ENCODE data around the gene EIF4E1B.
"Not testable (repeated sequence)": the region's sequence is repeated elsewhere in the genome, so short reads cannot be mapped to it uniquely, and the experiment has no call there.

Gene EIF4E1B

GRCh38 chr5:176591667-176592066 is 38.8 kb upstream of the EIF4E1B start:
- not testable (repeated sequence) for ATAC-seq

- no peak for ATAC-seq
- TF ChIP-seq PPARA (CRISPR knock-in tag; IDR thresholded peaks at IDR 0.05; ENCODE audit: borderline replicate concordance) (no peak), ARNTL (CRISPR knock-in tag; IDR thresholded peaks at IDR 0.05; ENCODE audit: borderline replicate concordance, low read depth) (no peak), ESRRG (CRISPR knock-in tag; IDR thresholded peaks at IDR 0.05) (no peak), CREB5 (CRISPR knock-in tag; IDR thresholded peaks at IDR 0.05; ENCODE audit: low read depth) (no peak)
Observed at GRCh38 chr5:176592573-176592972, 37.9 kb upstream of the EIF4E1B start.

- TF ChIP-seq ZNF70 (CRISPR knock-in tag; IDR thresholded peaks at IDR 0.05) = no peak
- TF ChIP-seq TSHZ2 (CRISPR knock-in tag; IDR thresholded peaks at IDR 0.05) = no peak
- no peak for TF ChIP-seq ZNF565 (CRISPR knock-in tag; conservative IDR thresholded peaks at IDR 0.05; ENCODE audit: low read depth)
- no peak for TF ChIP-seq GLIS3 (CRISPR knock-in tag; IDR thresholded peaks at IDR 0.05)
- no peak for TF ChIP-seq CSRNP3 (CRISPR knock-in tag; IDR thresholded peaks at IDR 0.05)
- no peak for TF ChIP-seq OSR1 (CRISPR knock-in tag; IDR thresholded peaks at IDR 0.05)
- TF ChIP-seq CSDC2 (CRISPR knock-in tag; IDR thresholded peaks at IDR 0.05) = no peak
- ATAC-seq = no peak
Observed at GRCh38 chr5:176593273-176593869, 37.1 kb upstream of the EIF4E1B start.

- ATAC-seq = no peak
Observed at GRCh38 chr5:176594554-176594953, 35.9 kb upstream of the EIF4E1B start.

GRCh38 chr5:176595386-176595943 is 35.0 kb upstream of the EIF4E1B start:
- TF ChIP-seq CSRNP3 (CRISPR knock-in tag; IDR thresholded peaks at IDR 0.05) = no peak
- no peak for TF ChIP-seq ARNTL (CRISPR knock-in tag; IDR thresholded peaks at IDR 0.05; ENCODE audit: borderline replicate concordance, low read depth)
- no peak for TF ChIP-seq ZNF8 (CRISPR knock-in tag; IDR thresholded peaks at IDR 0.05)
- no peak for TF ChIP-seq ISL1 (CRISPR knock-in tag; IDR thresholded peaks at IDR 0.05)
- no peak for TF ChIP-seq CSDC2 (CRISPR knock-in tag; IDR thresholded peaks at IDR 0.05)
- no peak for TF ChIP-seq ESRRG (CRISPR knock-in tag; IDR thresholded peaks at IDR 0.05)
- no peak for TF ChIP-seq RARB (CRISPR knock-in tag; IDR thresholded peaks at IDR 0.05)
- TF ChIP-seq TSHZ2 (CRISPR knock-in tag; IDR thresholded peaks at IDR 0.05) = no peak
- no peak for TF ChIP-seq OSR1 (CRISPR knock-in tag; IDR thresholded peaks at IDR 0.05)
- TF ChIP-seq TOX (CRISPR knock-in tag; IDR thresholded peaks at IDR 0.05; ENCODE audit: borderline replicate concordance) = no peak
- TF ChIP-seq ZFP3 (CRISPR knock-in tag; IDR thresholded peaks at IDR 0.05) = no peak
- ATAC-seq = no peak

More at GRCh38 chr5:176594554-176594953, 35.9 kb upstream of the EIF4E1B start:
- TF ChIP-seq ISL1 (CRISPR knock-in tag; IDR thresholded peaks at IDR 0.05) = no peak
- no peak for TF ChIP-seq GLIS3 (CRISPR knock-in tag; IDR thresholded peaks at IDR 0.05)
- no peak for TF ChIP-seq BACH2 (CRISPR knock-in tag; IDR thresholded peaks at IDR 0.05; ENCODE audit: borderline replicate concordance)
- TF ChIP-seq TOX (CRISPR knock-in tag; IDR thresholded peaks at IDR 0.05; ENCODE audit: borderline replicate concordance) = no peak
- no peak for TF ChIP-seq RARB (CRISPR knock-in tag; IDR thresholded peaks at IDR 0.05)
- TF ChIP-seq CREB5 (CRISPR knock-in tag; IDR thresholded peaks at IDR 0.05; ENCODE audit: low read depth) = no peak
- no peak for TF ChIP-seq ZC3H10 (CRISPR knock-in tag; IDR thresholded peaks at IDR 0.05)
- no peak for TF ChIP-seq ARNTL (CRISPR knock-in tag; IDR thresholded peaks at IDR 0.05; ENCODE audit: borderline replicate concordance, low read depth)
